Neural progenitor cell (in vitro differentiated cells): ENCODE data around the gene SAMD4A. TPM values are rescaled to one million over a fixed set of nuclear protein-coding genes. Genes with fewer than 3 reads are reported as not detected.

Experiments used
- DNase-seq: peaks from one replicate; pipeline ENCODE4 v3.0.0-alpha.2; 2016; ENCODE audit warnings: low spot score
- H2AFZ ChIP-seq: fragments of 200-600 bp; sonication (generic); replicated peaks from 2 replicates; pipeline ENCODE4 v1.6.1; 2016; ENCODE audit warnings: antibody characterized with exemption
- H3F3A ChIP-seq: fragments of 200-600 bp; sonication (generic); 2 replicates; pipeline ENCODE4 v1.6.1; 2016; ENCODE audit warnings: antibody characterized with exemption, low read depth
- H3K27ac ChIP-seq: fragments of 200-600 bp; sonication (generic); 2 replicates; pipeline ENCODE4 v1.5.1; 2016; ENCODE audit warnings: mild to moderate bottlenecking
- H3K27me3 ChIP-seq: fragments of 200-600 bp; sonication (generic); 2 replicates; pipeline ENCODE4 v1.6.1; 2016; ENCODE audit warnings: mild to moderate bottlenecking, moderate library complexity
- H3K36me3 ChIP-seq: fragments of 200-600 bp; sonication (generic); 2 replicates; pipeline ENCODE4 v1.5.1; 2016
- H3K4me1 ChIP-seq: fragments of 200-600 bp; sonication (generic); 2 replicates; pipeline ENCODE4 v1.6.1; 2016; ENCODE audit warnings: mixed run types
- H3K4me2 ChIP-seq: fragments of 200-600 bp; sonication (generic); 2 replicates; pipeline ENCODE4 v1.6.1; 2016
- H3K4me3 ChIP-seq: fragments of 200-600 bp; sonication (generic); 2 replicates; pipeline ENCODE4 v1.5.1; 2016
- H3K79me2 ChIP-seq: fragments of 200-600 bp; sonication (generic); 2 replicates; pipeline ENCODE4 v1.6.1; 2016; ENCODE audit warnings: low read depth
- H3K9ac ChIP-seq: fragments of 200-600 bp; sonication (generic); 2 replicates; pipeline ENCODE4 v1.6.1; 2016
- H3K9me3 ChIP-seq: fragments of 200-600 bp; sonication (generic); 2 replicates; pipeline ENCODE4 v1.5.1; 2016; ENCODE audit warnings: low read depth
- H4K20me1 ChIP-seq: fragments of 200-600 bp; sonication (generic); 2 replicates; pipeline ENCODE4 v1.6.1; 2016; ENCODE audit warnings: low read depth
- H3K27ac Mint-ChIP-seq: 3 replicates; pipeline ENCODE4 v1.8.0; 2021; ENCODE audit warnings: mixed read lengths
- H3K27me3 Mint-ChIP-seq: 2 replicates; pipeline ENCODE4 v1.8.0; 2022; ENCODE audit warnings: low read depth, mild to moderate bottlenecking, inconsistent platforms, moderate library complexity, mixed read lengths; ENCODE audit not compliant: insufficient read depth
- H3K36me3 Mint-ChIP-seq: 3 replicates; pipeline ENCODE4 v1.8.0; 2021; ENCODE audit warnings: mixed read lengths
- H3K4me1 Mint-ChIP-seq: 3 replicates; pipeline ENCODE4 v1.8.0; 2021; ENCODE audit warnings: mixed read lengths
- H3K4me3 Mint-ChIP-seq: 3 replicates; pipeline ENCODE4 v1.8.0; 2021; ENCODE audit warnings: mild to moderate bottlenecking, moderate library complexity, mixed read lengths
- H3K9me3 Mint-ChIP-seq: 3 replicates; pipeline ENCODE4 v1.8.0; 2020; ENCODE audit warnings: mixed read lengths
- EZH2 ChIP-seq: fragments of 200-600 bp; sonication (generic); IDR thresholded peaks from 2 replicates; pipeline ENCODE4 v1.6.1; 2017; ENCODE audit warnings: antibody characterized with exemption, mild to moderate bottlenecking, moderate library complexity
- EZH2phosphoT487 ChIP-seq: fragments of 200-600 bp; sonication (generic); IDR thresholded peaks from 2 replicates; pipeline ENCODE4 v1.6.1; 2017; ENCODE audit warnings: antibody characterized with exemption
- total RNA-seq: library from RNA; depleted of rRNA; stranded (reverse); fragments of >200 nt; gene quantifications from 2 replicates; pipeline ENCODE4 v1.2.3, GENCODE V29; 2015; ENCODE audit warnings: low replicate concordance
- TF ChIP-seq, protein P1 (sequence below): fragments of 200-600 bp; sonication (generic); IDR thresholded peaks from 2 replicates; pipeline ENCODE4 v1.5.1; 2017; ENCODE audit warnings: antibody characterized with exemption, mild to moderate bottlenecking

SAMD4A gene
- total RNA-seq, 1 donor from 2014 or later, result 4.3 TPM

DNA sequence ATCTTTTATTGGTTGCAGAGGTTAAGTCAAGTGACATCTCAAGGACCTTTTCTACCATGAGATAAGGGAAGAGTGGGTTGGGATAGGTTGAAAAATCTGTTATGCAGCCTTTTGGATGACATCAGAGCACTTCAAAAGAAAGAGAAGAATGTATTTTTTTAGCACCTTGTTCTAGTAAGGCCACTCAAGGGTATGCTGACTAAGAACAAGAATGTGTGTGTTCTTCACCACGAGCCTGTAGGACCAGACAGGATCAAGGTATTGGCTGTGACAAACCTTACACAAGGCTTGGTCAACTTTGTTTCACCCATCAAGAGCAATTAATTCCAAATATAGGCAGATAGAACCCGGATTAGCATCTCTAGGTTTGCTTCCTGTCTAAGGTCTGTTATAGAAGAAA, 142.5 kb downstream of the SAMD4A start:
- Histone ChIP-seq H3K4me3 (no peak overlapping the region), H3K4me2 (no peak overlapping the region), H4K20me1 (no peaks in the 10 kb centered on the region), H3F3A (no peaks in the 10 kb centered on the region), H3K27me3 (no peaks in the 10 kb centered on the region), H2AFZ (no peak overlapping the region), H3K4me1 (no peaks in the 10 kb centered on the region), H3K9ac (no peak overlapping the region), H3K36me3 (no peaks in the 10 kb centered on the region), H3K27ac (no peak overlapping the region), H3K79me2 (no peaks in the 10 kb centered on the region), H3K9me3 (no peaks in the 10 kb centered on the region)
- H3K27ac Mint-ChIP-seq, result no peak overlapping the region
- H3K4me3 Mint-ChIP-seq, result no peak overlapping the region
- H3K36me3 Mint-ChIP-seq, result no peaks in the 10 kb centered on the region
- peaks cover 2% of the 10 kb centered on the region for H3K27me3 Mint-ChIP-seq
- H3K9me3 Mint-ChIP-seq, result no peaks in the 10 kb centered on the region
- DNase-seq, result no peak
- TF ChIP-seq EZH2phosphoT487 (no peak), EZH2 (no peak)
- TF ChIP-seq, protein P1, sequence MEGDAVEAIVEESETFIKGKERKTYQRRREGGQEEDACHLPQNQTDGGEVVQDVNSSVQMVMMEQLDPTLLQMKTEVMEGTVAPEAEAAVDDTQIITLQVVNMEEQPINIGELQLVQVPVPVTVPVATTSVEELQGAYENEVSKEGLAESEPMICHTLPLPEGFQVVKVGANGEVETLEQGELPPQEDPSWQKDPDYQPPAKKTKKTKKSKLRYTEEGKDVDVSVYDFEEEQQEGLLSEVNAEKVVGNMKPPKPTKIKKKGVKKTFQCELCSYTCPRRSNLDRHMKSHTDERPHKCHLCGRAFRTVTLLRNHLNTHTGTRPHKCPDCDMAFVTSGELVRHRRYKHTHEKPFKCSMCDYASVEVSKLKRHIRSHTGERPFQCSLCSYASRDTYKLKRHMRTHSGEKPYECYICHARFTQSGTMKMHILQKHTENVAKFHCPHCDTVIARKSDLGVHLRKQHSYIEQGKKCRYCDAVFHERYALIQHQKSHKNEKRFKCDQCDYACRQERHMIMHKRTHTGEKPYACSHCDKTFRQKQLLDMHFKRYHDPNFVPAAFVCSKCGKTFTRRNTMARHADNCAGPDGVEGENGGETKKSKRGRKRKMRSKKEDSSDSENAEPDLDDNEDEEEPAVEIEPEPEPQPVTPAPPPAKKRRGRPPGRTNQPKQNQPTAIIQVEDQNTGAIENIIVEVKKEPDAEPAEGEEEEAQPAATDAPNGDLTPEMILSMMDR, result no peak
- H3K4me1 Mint-ChIP-seq, result no peaks in the 10 kb centered on the region

DNA sequence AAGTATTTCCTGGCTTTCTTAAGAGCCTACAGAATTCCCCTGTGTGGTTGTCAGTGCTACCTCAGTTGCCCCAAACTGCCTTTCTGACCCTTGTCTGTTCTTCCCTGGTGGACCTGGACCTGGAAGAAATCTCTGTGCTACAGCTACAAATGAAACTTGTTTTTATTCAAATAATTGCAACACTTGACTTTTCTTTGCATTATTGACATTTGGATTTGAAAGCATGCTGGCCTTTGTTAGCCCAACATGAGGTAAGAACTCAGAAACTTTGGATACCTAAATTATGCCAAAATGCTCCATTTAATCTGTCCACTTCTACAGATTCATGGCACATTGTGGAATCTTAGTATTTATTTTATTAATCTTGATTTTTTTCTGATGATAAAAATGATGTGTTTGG, 142.9 kb downstream of the SAMD4A start:
- no peaks in the 10 kb centered on the region for H3K9me3 Mint-ChIP-seq
- H3K27me3 ChIP-seq, result no peaks in the 10 kb centered on the region
- no peak for TF ChIP-seq EZH2
- no peak for TF ChIP-seq EZH2phosphoT487
- TF ChIP-seq, protein P1, result no peak
- H3K27me3 Mint-ChIP-seq, result peaks cover 2% of the 10 kb centered on the region
- no peak overlapping the region for H3K4me3 Mint-ChIP-seq
- H3K4me1 Mint-ChIP-seq, result no peaks in the 10 kb centered on the region
- no peaks in the 10 kb centered on the region for H3K79me2 ChIP-seq
- H3K4me1 ChIP-seq, result no peaks in the 10 kb centered on the region
- H4K20me1 ChIP-seq, result no peaks in the 10 kb centered on the region
- no peaks in the 10 kb centered on the region for H3F3A ChIP-seq
- H3K9me3 ChIP-seq, result no peaks in the 10 kb centered on the region
- H3K36me3 Mint-ChIP-seq, result no peaks in the 10 kb centered on the region
- H3K9ac ChIP-seq, result no peak overlapping the region
- no peak overlapping the region for H2AFZ ChIP-seq
- H3K4me2 ChIP-seq, result no peak overlapping the region
- H3K4me3 ChIP-seq, result no peak overlapping the region
- no peaks in the 10 kb centered on the region for H3K36me3 ChIP-seq
- no peak overlapping the region for H3K27ac ChIP-seq
- no peak for DNase-seq
- no peak overlapping the region for H3K27ac Mint-ChIP-seq

DNA sequence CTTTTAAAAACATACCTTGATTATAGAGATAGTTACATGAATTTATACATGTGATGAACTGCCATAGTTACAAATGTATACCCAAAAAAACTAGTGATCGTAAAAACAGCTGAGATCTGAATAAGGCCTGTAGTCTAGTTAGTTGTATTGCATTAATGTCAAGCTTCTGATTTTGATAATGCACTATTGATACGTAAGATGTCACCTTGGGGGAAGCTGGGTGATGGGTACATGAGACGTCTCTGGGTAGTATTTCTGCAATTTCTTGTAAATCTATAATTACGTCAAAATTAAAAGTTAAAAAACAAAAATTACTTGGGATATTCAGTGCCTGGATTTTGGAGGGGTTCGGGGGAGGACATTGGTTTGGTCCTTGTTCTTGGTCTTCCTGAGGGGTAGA, 144.4 kb downstream of the SAMD4A start:
- no peak for DNase-seq
- H3K9me3 ChIP-seq, result no peaks in the 10 kb centered on the region
- no peaks in the 10 kb centered on the region for H3F3A ChIP-seq
- no peak overlapping the region for H3K27ac ChIP-seq
- no peaks in the 10 kb centered on the region for H3K36me3 ChIP-seq
- H3K4me1 Mint-ChIP-seq, result no peaks in the 10 kb centered on the region
- no peaks in the 10 kb centered on the region for H3K4me1 ChIP-seq
- no peaks in the 10 kb centered on the region for H3K27me3 ChIP-seq
- H3K9me3 Mint-ChIP-seq, result no peaks in the 10 kb centered on the region
- H3K27me3 Mint-ChIP-seq, result peaks cover 2% of the 10 kb centered on the region
- H3K4me2 ChIP-seq, result no peak overlapping the region
- H2AFZ ChIP-seq, result no peak overlapping the region
- H3K4me3 ChIP-seq, result no peak overlapping the region
- H3K79me2 ChIP-seq, result no peaks in the 10 kb centered on the region
- H3K36me3 Mint-ChIP-seq, result no peaks in the 10 kb centered on the region
- H3K9ac ChIP-seq, result no peak overlapping the region
- TF ChIP-seq, protein P1, result no peak
- TF ChIP-seq EZH2 (no peak), EZH2phosphoT487 (no peak)
- no peak overlapping the region for H3K4me3 Mint-ChIP-seq
- no peaks in the 10 kb centered on the region for H4K20me1 ChIP-seq
- H3K27ac Mint-ChIP-seq, result no peak overlapping the region
